HepG2 (cell line): Measurements from ENCODE around the gene CSH1. TPM values are rescaled to one million over a fixed set of nuclear protein-coding genes. Genes with fewer than 3 reads are reported as not detected.

Experiments
- CBX2 ChIP-seq, 2 experiments: fragments of 200-600 bp in 1 of 2; sonication (generic); formaldehyde crosslinking in 1 of 2; IDR thresholded peaks; 2 replicates each; pipeline versions ENCODE4 v1.7.0 to v1.8.1; 2018 to 2022; ENCODE audit warnings: low read depth in 2 of 2, low read length in 1 of 2, mild to moderate bottlenecking in 1 of 2, missing genetic modification reagents in 1 of 2
- ESRRA ChIP-seq: sonication (generic); formaldehyde crosslinking; IDR thresholded peaks from 2 replicates; pipeline ENCODE4 v1.5.1; 2020; ENCODE audit warnings: mild to moderate bottlenecking, low read depth, missing genetic modification reagents
- HOXA7 ChIP-seq: sonication (generic); formaldehyde crosslinking; IDR thresholded peaks from 2 replicates; pipeline ENCODE4 v1.8.1; 2022; ENCODE audit warnings: mild to moderate bottlenecking, missing genetic modification reagents, moderate library complexity
- ISX ChIP-seq: sonication (generic); formaldehyde crosslinking; conservative IDR thresholded peaks from 2 replicates; pipeline ENCODE4 v1.5.0; 2020; ENCODE audit warnings: missing genetic modification reagents
- MATR3 ChIP-seq: sonication (generic); formaldehyde crosslinking; IDR thresholded peaks from 2 replicates; pipeline ENCODE4 v1.4.0; 2020; ENCODE audit warnings: missing genetic modification reagents
- MTF1 ChIP-seq: sonication (generic); formaldehyde crosslinking; IDR thresholded peaks from 2 replicates; pipeline ENCODE4 v1.5.0; 2020; ENCODE audit warnings: missing genetic modification reagents
- NONO ChIP-seq, 2 experiments: fragments of 450-650 bp in 1 of 2; sonication (generic) in 1 of 2; formaldehyde crosslinking in 1 of 2; IDR thresholded peaks in 1 of 2; conservative IDR thresholded peaks in 1 of 2; 2 replicates each; pipeline versions ENCODE4 v1.6.1 to v1.8.0; 2017 to 2022; ENCODE audit warnings: mild to moderate bottlenecking in 1 of 2, missing genetic modification reagents in 1 of 2, moderate library complexity in 1 of 2
- ZNF558 ChIP-seq: sonication (generic); formaldehyde crosslinking; IDR thresholded peaks from 2 replicates; pipeline ENCODE4 v1.9.0; 2022; ENCODE audit warnings: mild to moderate bottlenecking, missing genetic modification reagents, borderline replicate concordance
- polyA plus RNA-seq, 8 experiments: library from polyadenylated mRNA; depleted of rRNA in 3 of 8; stranded (reverse) in 7 of 8; unstranded in 1 of 8; fragments of >200 nt; fragmentation: Illumina TruSeq in 4 of 8; extraction: Trizol in 4 of 8; gene quantifications; 2 replicates each; pipeline versions ENCODE4 v1.2.1 to v1.2.3, GENCODE V29; 2011 to 2016; ENCODE audit warnings: low read depth in 4 of 8, missing spikeins in 1 of 8, mixed read lengths in 1 of 8; ENCODE audit not compliant: insufficient read depth in 1 of 8
- total RNA-seq, 5 experiments: library from RNA; depleted of rRNA; stranded (reverse); fragments of >200 nt; fragmentation: Illumina TruSeq; extraction: Trizol; gene quantifications; 2 replicates each; pipeline ENCODE4 v1.2.3, GENCODE V29; 2016; ENCODE audit warnings: low read depth in 1 of 5
- TF ChIP-seq, protein P1 (sequence below): sonication (generic); formaldehyde crosslinking; IDR thresholded peaks from 2 replicates; pipeline ENCODE4 v1.5.0; 2020; ENCODE audit warnings: mild to moderate bottlenecking, missing genetic modification reagents
- TF ChIP-seq, protein P2 (sequence below): sonication (generic); formaldehyde crosslinking; IDR thresholded peaks from 2 replicates; pipeline ENCODE4 v1.5.0; 2020; ENCODE audit warnings: missing genetic modification reagents, mild to moderate bottlenecking, borderline replicate concordance
- TF ChIP-seq, protein P3 (sequence below): sonication (generic); formaldehyde crosslinking; IDR thresholded peaks from 2 replicates; pipeline ENCODE4 v1.8.0; 2022; ENCODE audit warnings: mild to moderate bottlenecking, missing genetic modification reagents, borderline replicate concordance
- TF ChIP-seq, protein P4 (sequence below): sonication (generic); formaldehyde crosslinking; IDR thresholded peaks from 2 replicates; pipeline ENCODE4 v1.4.0; 2020; ENCODE audit warnings: missing genetic modification reagents
- TF ChIP-seq, protein P5 (sequence below): IDR thresholded peaks from 2 replicates; pipeline ENCODE4 v1.6.1; 2016; ENCODE audit warnings: missing genetic modification reagents, missing compliant biosample characterization

CSH1 gene
- total and polyA plus RNA-seq, 2 of the 13 experiments (the other 11 are each of a cell fraction or from before 2014, with no cell fraction given): not detected

DNA sequence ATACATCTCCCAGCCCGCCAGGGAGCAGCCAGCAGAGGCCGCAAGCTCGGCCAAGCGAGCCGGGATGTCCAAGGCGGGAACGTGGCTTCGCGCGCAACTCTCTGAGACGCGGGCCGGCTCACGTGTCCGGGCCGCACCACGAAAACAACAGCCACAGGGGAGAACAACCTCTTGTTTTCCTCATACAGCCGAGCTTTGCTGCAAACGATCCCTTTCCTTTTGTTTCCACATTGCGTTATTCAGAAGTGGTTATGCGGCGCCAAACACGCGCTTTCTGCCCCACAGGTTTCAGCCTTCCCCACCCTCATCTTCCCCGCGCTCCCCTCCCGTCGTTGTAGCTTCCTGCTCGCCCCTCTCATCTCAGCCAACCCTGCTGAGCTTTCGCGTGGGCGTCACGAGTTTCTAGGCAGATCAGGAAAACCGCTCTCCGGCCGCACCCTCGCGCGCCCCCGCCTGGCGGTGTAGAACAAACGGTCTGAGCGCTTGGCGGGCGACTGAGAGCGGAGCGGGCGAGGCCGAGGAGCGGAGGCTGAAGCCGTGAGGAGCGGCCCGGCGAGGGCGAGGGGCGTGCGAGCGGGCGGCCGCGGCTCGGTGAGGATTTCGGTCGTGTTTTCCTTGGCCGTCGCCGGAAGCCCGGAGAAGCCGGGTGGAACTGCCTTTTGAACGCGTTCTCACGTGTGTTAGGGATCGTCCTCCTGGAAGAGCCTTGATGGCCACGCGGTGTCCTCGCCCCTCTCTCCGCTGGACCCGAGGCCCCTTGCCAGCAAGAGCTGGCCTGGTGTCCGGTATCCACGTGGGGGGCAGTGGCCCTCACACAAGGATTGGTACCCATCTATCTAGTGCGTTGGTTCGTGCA is 47.3 kb downstream of the CSH1 start (continued):
- TF ChIP-seq ESRRA (CRISPR knock-in tag) (no peak), ZNF558 (CRISPR knock-in tag) (no peak), NONO (IDR thresholded peaks at IDR 0.05) (no peak), NONO (CRISPR knock-in tag; conservative IDR thresholded peaks at IDR 0.05) (no peak), CBX2 (IDR thresholded peaks at IDR 0.05; ENCODE audit: low read depth, low read length) (no peak), CBX2 (CRISPR knock-in tag; IDR thresholded peaks at IDR 0.05; ENCODE audit: low read depth) (no peak), ISX (no peak), HOXA7 (CRISPR knock-in tag) (no peak), MATR3 (CRISPR knock-in tag) (no peak), MTF1 (CRISPR knock-in tag) (no peak)
- TF ChIP-seq, protein P1, sequence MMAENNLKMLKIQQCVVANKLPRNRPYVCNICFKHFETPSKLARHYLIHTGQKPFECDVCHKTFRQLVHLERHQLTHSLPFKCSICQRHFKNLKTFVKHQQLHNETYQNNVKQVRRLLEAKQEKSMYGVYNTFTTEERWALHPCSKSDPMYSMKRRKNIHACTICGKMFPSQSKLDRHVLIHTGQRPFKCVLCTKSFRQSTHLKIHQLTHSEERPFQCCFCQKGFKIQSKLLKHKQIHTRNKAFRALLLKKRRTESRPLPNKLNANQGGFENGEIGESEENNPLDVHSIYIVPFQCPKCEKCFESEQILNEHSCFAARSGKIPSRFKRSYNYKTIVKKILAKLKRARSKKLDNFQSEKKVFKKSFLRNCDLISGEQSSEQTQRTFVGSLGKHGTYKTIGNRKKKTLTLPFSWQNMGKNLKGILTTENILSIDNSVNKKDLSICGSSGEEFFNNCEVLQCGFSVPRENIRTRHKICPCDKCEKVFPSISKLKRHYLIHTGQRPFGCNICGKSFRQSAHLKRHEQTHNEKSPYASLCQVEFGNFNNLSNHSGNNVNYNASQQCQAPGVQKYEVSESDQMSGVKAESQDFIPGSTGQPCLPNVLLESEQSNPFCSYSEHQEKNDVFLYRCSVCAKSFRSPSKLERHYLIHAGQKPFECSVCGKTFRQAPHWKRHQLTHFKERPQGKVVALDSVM (CRISPR knock-in tag): peak; percentile 46; the same call in 1 of the 2 replicates
- TF ChIP-seq, protein P2, sequence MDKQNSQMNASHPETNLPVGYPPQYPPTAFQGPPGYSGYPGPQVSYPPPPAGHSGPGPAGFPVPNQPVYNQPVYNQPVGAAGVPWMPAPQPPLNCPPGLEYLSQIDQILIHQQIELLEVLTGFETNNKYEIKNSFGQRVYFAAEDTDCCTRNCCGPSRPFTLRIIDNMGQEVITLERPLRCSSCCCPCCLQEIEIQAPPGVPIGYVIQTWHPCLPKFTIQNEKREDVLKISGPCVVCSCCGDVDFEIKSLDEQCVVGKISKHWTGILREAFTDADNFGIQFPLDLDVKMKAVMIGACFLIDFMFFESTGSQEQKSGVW: no peak
- TF ChIP-seq, protein P3, sequence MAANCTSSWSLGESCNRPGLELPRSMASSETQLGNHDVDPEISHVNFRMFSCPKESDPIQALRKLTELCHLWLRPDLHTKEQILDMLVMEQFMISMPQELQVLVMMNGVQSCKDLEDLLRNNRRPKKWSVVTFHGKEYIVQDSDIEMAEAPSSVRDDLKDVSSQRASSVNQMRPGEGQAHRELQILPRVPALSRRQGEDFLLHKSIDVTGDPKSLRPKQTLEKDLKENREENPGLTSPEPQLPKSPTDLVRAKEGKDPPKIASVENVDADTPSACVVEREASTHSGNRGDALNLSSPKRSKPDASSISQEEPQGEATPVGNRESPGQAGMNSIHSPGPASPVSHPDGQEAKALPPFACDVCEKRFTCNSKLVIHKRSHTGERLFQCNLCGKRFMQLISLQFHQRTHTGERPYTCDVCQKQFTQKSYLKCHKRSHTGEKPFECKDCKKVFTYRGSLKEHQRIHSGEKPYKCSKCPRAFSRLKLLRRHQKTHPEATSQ: no peak
- TF ChIP-seq, protein P4, sequence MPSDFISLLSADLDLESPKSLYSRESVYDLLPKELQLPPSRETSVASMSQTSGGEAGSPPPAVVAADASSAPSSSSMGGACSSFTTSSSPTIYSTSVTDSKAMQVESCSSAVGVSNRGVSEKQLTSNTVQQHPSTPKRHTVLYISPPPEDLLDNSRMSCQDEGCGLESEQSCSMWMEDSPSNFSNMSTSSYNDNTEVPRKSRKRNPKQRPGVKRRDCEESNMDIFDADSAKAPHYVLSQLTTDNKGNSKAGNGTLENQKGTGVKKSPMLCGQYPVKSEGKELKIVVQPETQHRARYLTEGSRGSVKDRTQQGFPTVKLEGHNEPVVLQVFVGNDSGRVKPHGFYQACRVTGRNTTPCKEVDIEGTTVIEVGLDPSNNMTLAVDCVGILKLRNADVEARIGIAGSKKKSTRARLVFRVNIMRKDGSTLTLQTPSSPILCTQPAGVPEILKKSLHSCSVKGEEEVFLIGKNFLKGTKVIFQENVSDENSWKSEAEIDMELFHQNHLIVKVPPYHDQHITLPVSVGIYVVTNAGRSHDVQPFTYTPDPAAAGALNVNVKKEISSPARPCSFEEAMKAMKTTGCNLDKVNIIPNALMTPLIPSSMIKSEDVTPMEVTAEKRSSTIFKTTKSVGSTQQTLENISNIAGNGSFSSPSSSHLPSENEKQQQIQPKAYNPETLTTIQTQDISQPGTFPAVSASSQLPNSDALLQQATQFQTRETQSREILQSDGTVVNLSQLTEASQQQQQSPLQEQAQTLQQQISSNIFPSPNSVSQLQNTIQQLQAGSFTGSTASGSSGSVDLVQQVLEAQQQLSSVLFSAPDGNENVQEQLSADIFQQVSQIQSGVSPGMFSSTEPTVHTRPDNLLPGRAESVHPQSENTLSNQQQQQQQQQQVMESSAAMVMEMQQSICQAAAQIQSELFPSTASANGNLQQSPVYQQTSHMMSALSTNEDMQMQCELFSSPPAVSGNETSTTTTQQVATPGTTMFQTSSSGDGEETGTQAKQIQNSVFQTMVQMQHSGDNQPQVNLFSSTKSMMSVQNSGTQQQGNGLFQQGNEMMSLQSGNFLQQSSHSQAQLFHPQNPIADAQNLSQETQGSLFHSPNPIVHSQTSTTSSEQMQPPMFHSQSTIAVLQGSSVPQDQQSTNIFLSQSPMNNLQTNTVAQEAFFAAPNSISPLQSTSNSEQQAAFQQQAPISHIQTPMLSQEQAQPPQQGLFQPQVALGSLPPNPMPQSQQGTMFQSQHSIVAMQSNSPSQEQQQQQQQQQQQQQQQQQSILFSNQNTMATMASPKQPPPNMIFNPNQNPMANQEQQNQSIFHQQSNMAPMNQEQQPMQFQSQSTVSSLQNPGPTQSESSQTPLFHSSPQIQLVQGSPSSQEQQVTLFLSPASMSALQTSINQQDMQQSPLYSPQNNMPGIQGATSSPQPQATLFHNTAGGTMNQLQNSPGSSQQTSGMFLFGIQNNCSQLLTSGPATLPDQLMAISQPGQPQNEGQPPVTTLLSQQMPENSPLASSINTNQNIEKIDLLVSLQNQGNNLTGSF (CRISPR knock-in tag): no peak
- TF ChIP-seq, protein P5, sequence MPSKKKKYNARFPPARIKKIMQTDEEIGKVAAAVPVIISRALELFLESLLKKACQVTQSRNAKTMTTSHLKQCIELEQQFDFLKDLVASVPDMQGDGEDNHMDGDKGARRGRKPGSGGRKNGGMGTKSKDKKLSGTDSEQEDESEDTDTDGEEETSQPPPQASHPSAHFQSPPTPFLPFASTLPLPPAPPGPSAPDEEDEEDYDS (CRISPR knock-in tag): no peak
